Ovary (tissue), 3 donors: ENCODE results near the gene EIF2B5.

Experiments
- CTCF ChIP-seq, 3 donors: fragments of 450-650 bp in 2 of 3; fragments of 200-600 bp in 1 of 3; IDR thresholded peaks; one replicate each; pipeline versions ENCODE4 v1.5.1 to v1.8.0; 2016 to 2022; ENCODE audit warnings: antibody characterized with exemption in 3 of 3, mild to moderate bottlenecking in 1 of 3
- POLR2A ChIP-seq: fragments of 450-650 bp; IDR thresholded peaks from one replicate; pipeline ENCODE4 v1.6.1; 2017; ENCODE audit warnings: antibody characterized with exemption, mild to moderate bottlenecking, moderate library complexity
- donor health status: DM: no; HTN: no; CAD: no.

DNA sequence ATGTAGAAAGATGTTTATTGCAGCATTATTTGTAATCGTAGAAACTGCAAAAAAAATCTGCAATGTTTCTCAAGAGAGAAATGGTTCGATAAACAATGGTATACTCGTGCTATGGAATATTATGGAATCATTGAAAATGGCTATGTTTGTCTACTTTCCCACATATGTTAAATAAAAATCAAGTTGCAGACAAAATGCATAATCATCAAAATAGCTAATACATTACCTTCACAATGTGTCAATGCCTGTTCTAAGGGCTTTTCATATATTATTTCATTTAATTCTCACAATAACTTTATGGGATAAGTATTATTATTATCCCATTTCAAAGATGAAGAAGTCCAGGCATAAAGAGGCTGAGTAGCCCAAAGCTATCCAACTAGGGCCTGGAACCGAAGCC lies 2.2 kb upstream of the EIF2B5 start:
- no peak for TF ChIP-seq CTCF (IDR thresholded peaks at IDR 0.05)
- no peak for TF ChIP-seq POLR2A
